AG08396 (cell line): ENCODE data around the gene HOXB2.

ENCODE experiments used
- DNase-seq: peaks from one replicate; pipeline ENCODE4 v3.0.0; 2012; ENCODE audit warnings: low spot score, mixed read lengths

The HOXB2 gene

DNA sequence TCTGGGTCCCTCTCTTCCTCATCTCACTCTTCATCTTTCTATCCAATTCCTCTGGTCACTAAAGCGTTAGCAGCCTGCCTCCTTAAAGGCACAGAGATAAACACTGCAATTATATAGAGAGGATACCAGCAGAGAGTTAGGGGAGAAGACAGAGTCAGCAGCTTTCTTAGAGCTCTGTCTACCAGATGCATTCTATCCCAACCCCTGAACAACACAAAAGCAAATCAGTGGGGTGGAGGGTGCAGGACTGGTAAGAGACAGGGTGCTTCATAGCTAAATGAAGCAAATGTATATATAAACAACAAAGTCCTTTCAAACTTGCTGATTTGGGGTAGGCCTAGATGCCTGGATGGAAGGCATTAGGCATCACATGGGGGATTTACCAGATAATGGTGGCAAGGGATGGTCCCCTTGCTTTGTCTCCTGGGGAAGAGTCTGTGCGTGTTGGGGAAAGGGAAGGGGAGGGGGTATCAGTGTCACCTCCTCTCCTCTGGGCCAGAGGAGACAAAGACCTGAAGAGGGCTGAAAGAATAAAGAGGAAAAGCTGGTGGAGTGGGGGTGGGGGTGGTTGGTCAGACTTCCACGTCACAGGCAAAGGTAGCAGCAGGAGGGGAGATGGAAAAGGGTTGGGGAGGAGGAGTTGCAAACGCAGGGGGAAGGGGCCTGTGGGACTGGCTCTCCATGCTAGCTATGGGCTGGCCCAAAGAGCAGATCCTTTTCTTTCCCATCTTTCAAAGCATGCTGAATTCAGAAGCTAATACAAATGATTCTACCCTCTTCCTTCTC, 21.2 kb upstream of the HOXB2 start:
- DNase-seq, result no peak

DNA sequence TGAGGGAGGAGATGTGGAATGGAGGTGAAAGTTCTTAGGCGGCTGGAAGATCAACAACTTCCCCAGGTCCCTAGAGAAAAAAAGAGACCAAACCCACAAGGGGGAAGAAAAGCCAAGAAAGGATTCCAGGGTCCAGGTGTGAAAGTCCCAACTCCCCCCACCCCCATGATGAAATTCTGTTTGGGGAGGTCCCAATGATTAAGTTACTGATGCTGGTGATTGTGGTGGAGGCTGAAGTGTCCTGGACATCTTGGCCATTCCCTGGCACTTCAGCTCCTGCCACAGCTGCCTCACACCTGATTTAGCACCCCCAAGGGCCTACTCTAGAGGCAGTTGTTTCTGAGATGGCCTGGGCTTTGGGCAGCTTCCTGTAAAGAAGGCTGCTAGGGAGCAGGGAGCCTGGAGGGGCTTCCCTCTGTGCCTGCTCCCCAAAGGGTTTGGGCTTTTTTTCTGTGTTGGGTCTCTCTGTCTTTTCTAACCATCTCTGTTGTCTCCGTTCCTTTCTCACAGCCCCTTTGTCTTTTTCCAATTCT, 20.2 kb upstream of the HOXB2 start:
- DNase-seq, result no peak

GRCh38 chr17:48564188-48565021, 19.5 kb upstream of the HOXB2 start:
- no peak for DNase-seq

DNA sequence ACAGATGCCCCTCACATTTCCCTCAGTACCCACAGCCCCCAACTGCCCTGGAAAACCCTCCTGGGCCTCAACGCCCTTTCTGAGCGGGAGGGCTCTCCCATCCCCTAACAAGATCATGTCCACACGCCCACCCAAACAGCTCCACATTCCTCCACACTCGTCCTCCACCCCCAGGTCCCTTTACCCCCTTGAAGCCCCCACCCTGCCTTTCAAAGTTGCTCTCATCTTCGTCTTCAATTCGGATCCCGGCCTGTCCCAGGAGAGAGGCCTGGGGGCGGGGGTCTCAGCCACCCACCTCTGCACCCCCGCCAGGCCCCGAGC, 18.9 kb upstream of the HOXB2 start:
- DNase-seq, result no peak

- DNase-seq, result no peak
These were observed 18.5 kb upstream of the HOXB2 start for GRCh38 chr17:48563385-48563838.

GRCh38 chr17:48562934-48563333, 18.0 kb upstream of the HOXB2 start:
- DNase-seq, result no peak

DNA sequence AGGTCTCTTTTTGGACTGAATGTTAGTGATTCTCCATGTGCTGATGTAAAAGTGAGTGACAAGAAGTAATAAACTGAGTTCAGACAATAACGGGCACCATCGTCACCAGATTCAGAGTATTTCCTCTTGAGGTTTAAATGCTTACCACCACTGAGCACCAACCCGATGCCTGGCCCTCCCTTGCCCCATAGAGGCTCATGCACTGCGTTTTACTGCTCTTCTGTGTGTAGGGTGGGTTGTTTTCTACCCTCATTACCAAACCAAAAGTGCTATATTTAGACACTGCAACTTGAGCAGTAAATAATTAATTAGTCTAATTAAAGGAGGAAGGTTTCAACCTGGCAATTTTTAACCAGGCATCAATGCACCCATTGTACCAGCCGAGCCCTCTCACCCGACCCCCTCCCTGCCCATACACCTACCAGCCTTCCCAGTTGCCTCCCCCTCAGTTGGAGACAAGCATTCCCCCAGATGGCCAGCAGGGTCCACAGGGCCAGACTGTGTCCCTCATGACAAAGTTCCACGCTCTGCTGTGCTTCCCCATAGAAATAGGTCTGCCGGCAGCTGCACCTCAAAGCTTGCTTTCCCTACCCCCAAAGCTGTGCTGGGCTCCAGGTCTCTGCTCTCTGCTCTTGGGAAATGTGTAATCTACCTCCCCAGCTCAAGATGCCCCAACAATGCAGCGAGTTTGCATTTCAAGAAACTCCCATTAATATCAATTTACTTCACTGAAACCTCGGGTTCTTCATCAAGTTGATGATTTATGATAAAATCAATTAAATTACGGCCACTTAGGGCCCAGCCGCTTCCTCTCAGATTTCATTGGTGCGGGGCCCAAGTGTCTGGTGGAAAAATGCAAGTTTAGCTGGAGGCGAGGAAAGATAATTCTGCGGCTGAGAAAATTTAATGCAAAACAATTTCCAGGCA, 17.2 kb upstream of the HOXB2 start:
- no peak for DNase-seq

DNA sequence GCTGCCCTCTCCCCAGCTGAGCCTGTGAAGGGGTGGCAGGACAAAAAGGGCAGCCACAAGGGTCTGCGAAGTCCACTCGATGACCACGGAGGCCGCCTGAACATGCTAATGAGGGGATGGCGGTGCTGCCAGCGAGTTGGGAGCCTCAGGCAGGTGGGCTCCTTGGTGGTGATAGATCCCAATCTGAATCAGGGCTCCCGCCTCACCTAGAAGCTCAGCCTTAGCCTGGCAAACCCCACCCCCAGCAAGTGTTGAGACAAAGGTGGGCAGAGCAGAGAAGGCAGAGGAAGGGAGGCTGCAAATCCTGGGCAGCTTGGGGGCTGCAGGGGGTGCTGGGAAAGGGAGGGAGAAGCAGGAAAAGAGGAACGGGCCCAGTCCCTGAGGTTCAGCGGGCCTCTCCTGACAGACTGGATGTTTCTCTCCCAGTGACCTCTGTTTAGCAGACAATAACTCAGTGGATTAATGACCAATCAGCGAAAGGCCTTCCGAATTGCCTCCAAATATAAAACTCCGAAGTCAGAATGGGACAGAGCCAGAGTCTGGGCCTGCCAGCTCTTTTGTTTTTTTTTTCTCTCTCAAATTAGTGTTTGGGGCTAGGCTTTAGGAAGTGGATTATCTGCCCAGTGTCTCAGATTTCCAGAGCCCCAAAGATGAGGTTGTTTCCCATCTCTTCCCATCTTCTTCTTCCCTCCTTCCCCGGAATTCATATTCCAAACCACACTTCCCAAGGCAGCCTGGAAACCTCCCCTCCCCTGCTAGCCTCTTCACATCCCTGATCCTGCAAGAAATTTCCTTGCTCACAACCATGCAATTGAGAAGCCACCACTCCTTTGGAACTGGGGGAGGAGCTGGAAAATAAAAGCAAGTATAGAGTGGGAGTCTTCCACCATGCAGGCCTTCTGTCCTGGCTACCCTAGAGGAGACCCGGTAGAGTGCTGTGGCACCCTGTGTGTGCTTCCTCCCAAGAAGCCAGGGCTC, 15.2 kb upstream of the HOXB2 start:
- no peak for DNase-seq

GRCh38 chr17:48559122-48559839, 14.4 kb upstream of the HOXB2 start:
- no peak for DNase-seq

- no peak for DNase-seq
These were observed 13.9 kb upstream of the HOXB2 start for GRCh38 chr17:48558831-48559121.

- DNase-seq, result no peak
These were observed 13.3 kb upstream of the HOXB2 start for GRCh38 chr17:48558057-48558830.

DNA sequence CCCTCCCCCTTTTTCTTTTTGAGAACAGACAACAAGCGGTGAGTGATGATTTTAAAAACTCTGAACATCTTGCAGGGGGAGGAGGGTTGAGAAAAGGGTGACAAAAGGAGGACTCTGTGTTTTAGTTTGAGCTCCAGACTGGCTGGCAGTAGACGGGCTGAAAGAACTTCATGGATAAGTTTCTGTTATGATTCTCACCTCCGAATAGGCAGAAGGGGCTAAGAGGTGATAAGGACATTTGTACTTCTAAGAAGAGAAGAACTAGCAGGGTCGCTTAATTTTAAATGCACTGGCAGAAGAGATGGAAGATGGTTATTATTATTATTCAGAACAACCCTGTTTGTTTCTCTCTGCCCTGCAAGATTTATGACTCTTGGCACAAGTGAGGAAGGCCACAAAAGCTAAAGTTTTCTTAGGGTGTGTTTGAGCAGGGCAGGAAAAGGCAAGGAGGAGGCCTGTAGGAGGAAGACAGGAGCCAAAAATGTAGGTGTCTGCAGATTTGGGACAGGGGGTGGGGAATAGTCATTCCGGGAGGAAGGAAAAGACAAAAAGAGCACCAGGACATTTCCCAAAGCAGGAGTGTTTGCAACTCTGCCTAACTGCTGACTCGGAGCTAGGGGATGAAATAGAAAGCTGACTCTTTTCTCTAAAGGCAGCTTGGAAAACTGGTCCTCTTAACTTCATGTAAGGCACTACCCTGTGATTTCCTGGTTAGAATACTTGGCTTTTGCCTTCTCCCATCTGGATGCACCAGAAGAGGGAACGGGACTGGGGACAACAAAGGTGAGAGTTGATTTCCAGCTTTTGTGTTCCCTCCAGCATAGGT, 11.9 kb upstream of the HOXB2 start:
- DNase-seq, result no peak

DNA sequence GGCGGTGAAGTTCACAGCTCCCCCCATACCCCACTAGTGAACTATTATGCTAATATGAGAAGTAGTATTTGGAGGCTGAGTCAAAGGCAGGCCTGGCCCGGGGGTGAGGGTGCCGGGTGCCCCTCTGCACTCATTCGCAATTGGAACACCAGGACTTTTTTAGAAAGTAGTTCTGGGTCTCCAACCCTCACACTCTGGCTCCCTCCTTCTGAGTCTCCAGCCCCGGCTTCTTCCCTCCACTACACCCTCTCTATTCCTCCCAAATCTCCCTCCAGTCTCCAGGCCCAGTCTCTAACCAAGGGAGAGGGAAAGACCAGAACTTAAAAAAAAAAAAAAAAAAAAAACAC, 11.3 kb upstream of the HOXB2 start:
- no peak for DNase-seq

- DNase-seq, result peak; percentile 88
These were observed 10.6 kb upstream of the HOXB2 start for GRCh38 chr17:48555258-48556228.

GRCh38 chr17:48554412-48555257, 9.7 kb upstream of the HOXB2 start:
- DNase-seq, result no peak

- no peak for DNase-seq
These were observed 8.9 kb upstream of the HOXB2 start for GRCh38 chr17:48553826-48554225.

DNA sequence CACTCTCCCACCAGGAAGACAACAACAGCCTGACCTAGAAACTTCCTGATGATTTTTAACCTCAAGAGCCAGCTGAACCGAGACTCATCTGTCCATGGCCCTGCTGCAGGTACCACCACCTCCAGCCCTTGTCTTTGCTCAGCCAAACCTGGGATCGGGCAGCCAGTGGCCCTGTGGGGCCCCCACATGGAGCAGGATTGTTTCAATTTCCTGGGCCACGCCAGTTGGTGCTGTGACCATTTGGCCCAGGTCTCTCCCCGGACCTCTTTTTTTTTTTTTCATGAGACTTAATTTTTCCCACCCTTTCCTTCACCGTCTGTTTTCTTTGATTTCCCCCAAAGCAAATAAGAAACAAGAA, 8.3 kb upstream of the HOXB2 start:
- DNase-seq, result no peak
